Activated CD8-positive, alpha-beta memory T cell treated with anti-CD3 and anti-CD28 coated beads for 48 hours (primary cell): ENCODE data around the gene C1orf94.

Experiments used
- DNase-seq, 3 experiments: peaks; one replicate each; pipeline ENCODE4 v3.0.0-alpha.2; 2020; ENCODE audit warnings: low read depth in 2 of 3, low spot score in 2 of 3

The C1orf94 gene

DNA sequence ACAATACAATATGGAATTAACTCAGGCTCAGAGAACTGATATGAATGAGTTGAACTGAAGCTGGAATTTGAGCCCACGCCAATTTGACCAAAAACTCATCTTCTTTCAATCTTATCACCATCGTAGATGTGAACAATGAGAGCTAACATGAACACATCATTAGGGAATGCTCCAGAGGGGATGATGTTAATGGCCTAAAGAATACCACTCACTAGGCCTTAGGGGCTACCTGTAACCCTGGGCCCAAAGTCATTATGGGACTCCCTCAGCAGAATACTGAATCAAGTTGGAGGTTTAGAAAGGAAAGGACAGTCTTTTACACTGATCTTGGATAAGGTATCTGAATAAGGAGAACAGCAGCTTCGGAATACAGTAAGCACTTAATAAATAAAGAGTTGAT is 73.6 kb downstream of the C1orf94 start:
- no peak for DNase-seq

DNA sequence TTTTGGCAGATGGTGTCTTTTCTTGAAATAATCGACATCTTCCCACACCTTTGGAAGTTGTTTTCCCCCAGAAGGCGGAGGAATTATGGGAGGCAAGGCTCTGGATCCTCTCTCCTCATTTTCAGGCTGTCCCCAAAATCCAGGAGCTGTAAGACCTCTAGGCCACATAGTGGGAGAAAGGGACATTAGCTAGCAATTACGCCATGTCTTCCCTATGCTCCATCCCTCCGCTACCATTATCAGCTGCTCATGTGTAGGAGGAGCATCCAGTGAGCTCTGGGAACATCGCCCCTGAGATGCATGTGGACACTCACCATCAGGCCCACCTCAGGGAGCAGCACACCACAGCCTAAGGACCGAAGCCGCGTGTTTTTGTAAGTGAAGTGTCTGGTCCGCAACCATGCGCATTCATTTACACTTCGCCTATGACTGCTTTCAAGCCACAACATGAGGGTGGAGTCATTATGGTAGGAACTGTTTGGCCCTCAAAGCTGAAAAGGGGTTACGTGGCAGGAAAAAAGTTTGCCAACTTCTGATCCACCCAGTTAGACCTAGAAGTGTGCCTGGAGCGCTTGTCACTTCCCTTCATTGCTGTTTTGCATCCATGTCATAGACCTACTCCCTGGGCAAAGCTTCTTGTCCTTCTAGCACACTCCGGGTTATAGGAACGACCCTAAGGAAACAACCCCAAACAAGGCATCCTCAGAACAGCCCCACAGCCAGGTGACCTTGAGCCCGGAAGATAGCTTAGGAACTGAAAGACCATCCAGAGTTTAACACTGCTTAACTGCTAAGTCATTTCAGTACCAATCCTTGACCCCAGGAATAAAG is 85.5 kb downstream of the C1orf94 start:
- DNase-seq = no peak

DNA sequence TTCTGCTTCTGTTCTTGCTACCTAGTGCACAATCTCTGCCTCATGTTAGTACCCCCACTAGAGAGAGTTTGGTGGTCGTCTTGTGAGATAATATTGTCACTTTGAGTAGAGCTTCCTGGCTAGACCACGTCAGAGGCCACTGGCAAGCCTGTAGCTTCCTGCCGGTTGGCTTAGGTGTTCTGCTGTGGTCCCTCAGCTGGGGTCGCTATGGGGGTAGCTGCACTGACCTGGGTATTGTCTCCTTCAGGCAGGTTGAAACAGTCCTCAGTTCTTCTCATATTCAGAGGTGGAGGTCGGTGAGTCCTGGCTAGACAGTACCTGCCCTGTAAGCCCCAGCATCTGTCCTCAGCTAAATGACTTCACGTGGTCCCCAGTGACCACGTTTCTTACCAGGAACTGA is 86.2 kb downstream of the C1orf94 start:
- no peak for DNase-seq

DNA sequence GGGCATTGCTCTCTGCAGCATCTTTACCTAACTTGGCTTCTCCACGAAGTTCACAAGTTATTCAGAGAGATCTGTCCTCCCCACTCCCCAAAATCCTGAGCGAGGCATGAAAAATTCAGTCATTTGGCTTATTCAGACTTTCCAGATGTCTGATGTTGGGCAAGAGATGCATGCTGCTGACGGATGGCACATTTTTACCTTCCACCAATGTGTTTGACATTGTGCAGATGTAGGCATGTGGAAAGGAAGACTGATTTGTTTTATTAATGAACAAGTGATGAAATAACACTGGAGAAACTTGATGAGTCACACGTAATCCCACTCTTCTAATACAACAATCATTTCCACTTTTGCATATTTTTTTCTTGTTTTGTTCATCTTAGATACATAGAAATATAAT is 86.7 kb downstream of the C1orf94 start:
- no peak for DNase-seq

DNA sequence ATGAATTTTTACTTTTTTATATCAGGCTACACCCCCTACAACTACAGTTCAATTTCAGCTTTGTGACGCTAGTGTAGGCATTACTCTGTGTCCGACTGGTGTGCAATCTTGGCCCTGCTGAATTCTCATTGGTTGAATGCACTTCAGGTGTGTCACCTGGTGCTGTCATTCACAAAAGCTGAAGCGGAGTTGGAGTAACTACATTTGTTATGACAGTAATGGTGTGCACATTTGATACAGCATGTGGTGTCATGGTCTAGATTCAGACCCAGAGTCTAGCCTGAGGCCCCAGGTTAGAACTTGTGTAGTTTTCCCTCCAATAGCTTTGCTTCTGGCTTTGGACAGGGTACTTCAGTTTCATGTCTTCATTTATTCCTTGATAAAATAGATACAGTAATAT is 88.7 kb downstream of the C1orf94 start:
- no peak for DNase-seq

DNA sequence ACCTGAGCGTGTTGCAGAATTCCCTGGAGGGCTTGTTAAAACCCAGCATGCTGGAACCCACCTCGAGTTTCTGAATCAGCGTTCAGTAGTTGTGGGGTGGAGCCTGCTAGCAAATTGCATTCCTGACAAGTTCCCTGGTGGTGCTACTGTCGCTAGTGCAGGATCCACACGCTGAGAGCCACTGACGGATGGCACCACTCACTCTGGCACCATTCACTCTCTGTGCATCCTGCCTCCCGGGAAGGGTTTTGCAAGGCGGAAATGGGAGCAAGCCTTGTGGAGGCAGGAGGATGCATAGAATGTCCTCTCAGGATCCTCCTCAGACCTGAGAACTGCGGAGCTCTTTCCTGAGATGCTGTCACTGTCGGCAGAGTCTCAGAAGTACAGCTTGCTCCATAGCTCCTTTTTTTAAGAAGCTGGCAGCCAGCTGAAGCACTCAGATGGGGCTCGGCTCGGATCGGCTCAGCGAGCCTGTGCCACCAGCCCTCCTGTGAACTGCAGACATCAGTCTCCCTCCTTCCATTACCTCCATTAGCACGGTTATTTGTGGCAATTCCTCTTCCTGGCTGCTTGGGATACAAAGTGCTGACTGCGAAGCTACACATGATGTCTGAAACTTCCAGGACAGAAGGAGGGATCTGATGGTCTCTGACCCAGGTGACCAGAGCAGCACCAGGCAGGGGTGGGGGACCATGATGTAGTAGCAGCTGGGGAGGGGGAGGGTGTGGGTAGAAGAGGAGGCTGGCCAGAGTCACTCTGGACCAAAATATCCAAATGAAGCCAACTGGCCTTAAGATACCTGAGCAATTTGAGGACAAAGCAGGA is 89.6 kb downstream of the C1orf94 start:
- no peak for DNase-seq

DNA sequence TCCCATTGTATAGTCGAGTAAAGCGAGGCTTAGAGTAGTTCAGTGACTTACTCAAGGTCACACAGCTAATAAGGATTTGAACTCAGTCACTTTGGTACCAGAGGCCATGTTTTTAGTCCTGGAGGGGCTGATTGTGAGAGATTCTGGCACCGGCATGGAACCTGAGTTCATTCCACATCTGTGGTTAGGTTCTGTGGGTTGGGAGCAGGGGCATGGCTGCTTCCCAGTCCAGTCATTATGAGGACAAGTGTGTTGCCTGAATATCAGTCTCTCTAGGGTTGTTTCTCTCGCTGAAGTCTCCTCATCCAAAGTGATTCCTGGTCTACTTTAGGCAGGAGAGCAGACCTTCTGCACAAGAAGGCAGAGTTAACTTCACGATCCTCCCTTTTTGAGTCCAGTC is 90.6 kb downstream of the C1orf94 start:
- DNase-seq = no peak

DNA sequence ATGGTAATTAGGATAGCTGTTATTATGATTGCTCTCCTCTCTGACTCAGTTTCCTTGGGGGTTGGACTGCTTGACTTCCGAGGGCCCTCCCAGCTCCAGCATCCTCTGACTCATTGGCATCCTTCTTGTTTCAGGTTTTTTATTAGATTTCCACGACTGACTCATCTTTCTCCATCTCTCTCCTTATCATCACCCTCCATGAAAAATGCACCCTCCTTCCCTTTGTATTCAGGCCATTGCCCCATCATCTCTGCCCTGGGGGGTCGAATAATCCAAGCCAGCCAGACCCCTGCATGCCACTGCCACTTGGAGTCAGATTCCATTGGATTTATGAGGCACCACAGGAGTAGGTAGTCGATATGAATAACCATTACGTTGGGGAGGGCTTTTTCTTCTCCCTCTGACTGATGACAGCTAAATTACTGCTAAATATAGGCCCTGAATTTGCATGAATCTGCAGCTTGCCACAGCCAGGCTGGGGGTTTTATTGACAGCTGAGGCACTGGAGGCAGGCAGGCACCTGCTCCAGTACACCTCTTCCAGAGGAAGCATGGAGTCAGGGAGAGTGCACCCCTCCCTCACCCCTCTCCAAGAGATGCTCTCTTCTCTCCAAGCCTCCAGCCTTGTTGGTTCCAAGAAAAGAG is 91.7 kb downstream of the C1orf94 start:
- DNase-seq = no peak
